HEK293 (cell line): ENCODE results near the gene BTNL8.

Experiments
- CTCF ChIP-seq: fragments of 450-650 bp; formaldehyde crosslinking; IDR thresholded peaks from 2 replicates; pipeline ENCODE4 v1.5.1; 2016; ENCODE audit warnings: missing biosample characterization, missing genetic modification characterization
- ZNF16 ChIP-seq: fragments of 450-650 bp; formaldehyde crosslinking; IDR thresholded peaks from 2 replicates; pipeline ENCODE4 v1.5.1; 2016; ENCODE audit warnings: low read depth, missing biosample characterization, missing genetic modification characterization
- ZNF24 ChIP-seq: fragments of 450-650 bp; formaldehyde crosslinking; IDR thresholded peaks from 2 replicates; pipeline ENCODE4 v1.5.1; 2016; ENCODE audit warnings: missing biosample characterization, missing genetic modification characterization

GRCh38 chr5:180938294-180938693 is 39.3 kb downstream of the BTNL8 start:
- TF ChIP-seq ZNF16 (no peak), ZNF24 (tag by site-specific recombination) (no peak), CTCF (tag by site-specific recombination) (no peak)
